ENCODE data around the gene CHKB.

- no peak for TF ChIP-seq CTCF (IDR thresholded peaks at IDR 0.05; ENCODE audit: low read length)
- no peak for TF ChIP-seq EZH2 (IDR thresholded peaks at IDR 0.05; ENCODE audit: borderline replicate concordance, low read length)
These were observed 40.2 kb upstream of the CHKB start for GRCh38 chr22:50622723-50623327.
